Lung (tissue), 12 donors: ENCODE results near the gene ANGPTL4. TPM values are rescaled to one million over a fixed set of nuclear protein-coding genes. Genes with fewer than 3 reads are reported as not detected.

Experiments used
- ATAC-seq: fragments of 200-7000 bp; cut with Tn5 transposase; one replicate; pipeline ENCODE4 v1.9.1; 2020; ENCODE audit warnings: moderate number of reproducible peaks; ENCODE audit not compliant: insufficient read depth, low FRiP score
- DNase-seq, 3 donors: peaks; one replicate each; pipeline ENCODE4 v3.0.0-alpha.2; 2013 to 2017
- H3K27ac ChIP-seq, 2 donors: one replicate each; pipeline ENCODE4 v1.5.1; 2013; ENCODE audit warnings: mild to moderate bottlenecking in 2 of 2, moderate library complexity in 2 of 2, control low read depth in 1 of 2, inconsistent platforms in 1 of 2, low read depth in 1 of 2, low read length in 1 of 2
- H3K27me3 ChIP-seq, 3 donors: one replicate each; pipeline ENCODE4 v1.5.1; 2013; ENCODE audit warnings: low read length in 2 of 3; ENCODE audit not compliant: control insufficient read depth in 3 of 3, insufficient read depth in 3 of 3
- H3K36me3 ChIP-seq, 4 donors: one replicate each; pipeline ENCODE4 v1.5.1; 2013; ENCODE audit warnings: low read length in 4 of 4, mild to moderate bottlenecking in 1 of 4, moderate library complexity in 1 of 4; ENCODE audit not compliant: control insufficient read depth in 4 of 4, insufficient read depth in 4 of 4
- H3K4me1 ChIP-seq, 5 donors: one replicate each; pipeline ENCODE4 v1.5.1; 2013; ENCODE audit warnings: low read length in 5 of 5, mild to moderate bottlenecking in 2 of 5, moderate library complexity in 1 of 5; ENCODE audit not compliant: control insufficient read depth in 5 of 5, insufficient read depth in 5 of 5
- H3K4me3 ChIP-seq: one replicate; pipeline ENCODE4 v1.5.1; 2013; ENCODE audit warnings: mild to moderate bottlenecking, control low read depth, moderate library complexity
- H3K9ac ChIP-seq, 2 donors: one replicate each; pipeline ENCODE4 v1.5.1; 2013; ENCODE audit warnings: low read length in 2 of 2, control low read depth in 1 of 2; ENCODE audit not compliant: insufficient read depth in 1 of 2
- H3K9me3 ChIP-seq, 4 donors: one replicate each; pipeline ENCODE4 v1.5.1; 2013; ENCODE audit warnings: low read length in 3 of 4, mild to moderate bottlenecking in 1 of 4, moderate library complexity in 1 of 4; ENCODE audit not compliant: control insufficient read depth in 4 of 4, insufficient read depth in 3 of 4
- WGBS, 2 donors: extraction: QIAGEN DNeasy Blood & Tissue Kit; methylation state at CpG; one replicate each; pipeline ENCODE4 v1.1.7; 2013; 5-methylcytosine and 5-hydroxymethylcytosine counted together
- polyA plus RNA-seq, 2 donors: library from polyadenylated mRNA; stranded (reverse); fragments of 200-250 nt; gene quantifications; one replicate each; pipeline ENCODE4 v1.2.1, GENCODE V29; 2013
- total RNA-seq, 2 donors: library from RNA; depleted of rRNA in 1 of 2; stranded (reverse); fragments of >200 nt in 1 of 2; gene quantifications; one replicate each; pipeline ENCODE4 v1.2.1, GENCODE V29; 2014 to 2021
- TF ChIP-seq, protein P1 (sequence below): IDR thresholded peaks from 2 replicates; pipeline ENCODE4 v1.5.1; 2012; ENCODE audit warnings: mild to moderate bottlenecking; ENCODE audit errors: control extremely low read depth, extremely low read depth
- donor health status: control.
- donor health status: control.
- donor health status: Bipolar disorder and iron deficiency.
- donor health status: healthy.
- donor health status: DM: yes; HTN: yes; CAD: no.

Gene ANGPTL4
- total and polyA plus RNA-seq, 4 donors: 4.4 to 96.3 (median 12.6) TPM

DNA sequence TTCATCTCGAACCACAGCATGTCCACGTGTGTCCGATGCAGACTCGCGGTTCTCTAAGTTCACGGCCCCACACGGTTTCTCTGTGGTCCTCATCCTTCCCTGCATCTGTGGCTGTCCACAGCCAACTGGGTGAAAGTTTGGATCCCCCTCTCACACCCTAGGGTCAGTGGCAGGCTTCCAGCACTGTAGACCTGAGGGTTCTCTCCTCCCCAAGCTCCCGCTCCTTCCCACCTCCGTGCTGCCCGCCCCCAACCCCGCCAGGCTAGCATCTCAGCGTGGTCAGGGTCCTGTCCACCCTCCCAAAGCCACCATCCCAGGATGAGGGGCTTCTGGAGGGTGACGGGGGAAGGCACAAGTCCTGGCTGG lies 3.0 kb downstream of the ANGPTL4 start:
- Histone ChIP-seq H3K4me1 (peaks cover 6 to 50% (median 30%) of the 10 kb centered on the region in 5 donors), H3K27me3 (peaks cover 0 to 4% (median 0%) of the 10 kb centered on the region in 3 donors), H3K36me3 (peaks cover 0 to 3% (median 1%) of the 10 kb centered on the region in 4 donors), H3K4me3 (no peak overlapping the region), H3K27ac (peak overlapping the region in 1 of 2 donors; percentile 66), H3K9me3 (no peaks in the 10 kb centered on the region), H3K9ac (no peak overlapping the region)
- TF ChIP-seq, protein P1, sequence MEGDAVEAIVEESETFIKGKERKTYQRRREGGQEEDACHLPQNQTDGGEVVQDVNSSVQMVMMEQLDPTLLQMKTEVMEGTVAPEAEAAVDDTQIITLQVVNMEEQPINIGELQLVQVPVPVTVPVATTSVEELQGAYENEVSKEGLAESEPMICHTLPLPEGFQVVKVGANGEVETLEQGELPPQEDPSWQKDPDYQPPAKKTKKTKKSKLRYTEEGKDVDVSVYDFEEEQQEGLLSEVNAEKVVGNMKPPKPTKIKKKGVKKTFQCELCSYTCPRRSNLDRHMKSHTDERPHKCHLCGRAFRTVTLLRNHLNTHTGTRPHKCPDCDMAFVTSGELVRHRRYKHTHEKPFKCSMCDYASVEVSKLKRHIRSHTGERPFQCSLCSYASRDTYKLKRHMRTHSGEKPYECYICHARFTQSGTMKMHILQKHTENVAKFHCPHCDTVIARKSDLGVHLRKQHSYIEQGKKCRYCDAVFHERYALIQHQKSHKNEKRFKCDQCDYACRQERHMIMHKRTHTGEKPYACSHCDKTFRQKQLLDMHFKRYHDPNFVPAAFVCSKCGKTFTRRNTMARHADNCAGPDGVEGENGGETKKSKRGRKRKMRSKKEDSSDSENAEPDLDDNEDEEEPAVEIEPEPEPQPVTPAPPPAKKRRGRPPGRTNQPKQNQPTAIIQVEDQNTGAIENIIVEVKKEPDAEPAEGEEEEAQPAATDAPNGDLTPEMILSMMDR: no peak
- 61 to 69% methylated on average over 13 of the region's 13 CpGs for WGBS, 2 donors
- DNase-seq (peak in 1 of 3 donors; percentile 88), ATAC-seq (no peak)

DNA sequence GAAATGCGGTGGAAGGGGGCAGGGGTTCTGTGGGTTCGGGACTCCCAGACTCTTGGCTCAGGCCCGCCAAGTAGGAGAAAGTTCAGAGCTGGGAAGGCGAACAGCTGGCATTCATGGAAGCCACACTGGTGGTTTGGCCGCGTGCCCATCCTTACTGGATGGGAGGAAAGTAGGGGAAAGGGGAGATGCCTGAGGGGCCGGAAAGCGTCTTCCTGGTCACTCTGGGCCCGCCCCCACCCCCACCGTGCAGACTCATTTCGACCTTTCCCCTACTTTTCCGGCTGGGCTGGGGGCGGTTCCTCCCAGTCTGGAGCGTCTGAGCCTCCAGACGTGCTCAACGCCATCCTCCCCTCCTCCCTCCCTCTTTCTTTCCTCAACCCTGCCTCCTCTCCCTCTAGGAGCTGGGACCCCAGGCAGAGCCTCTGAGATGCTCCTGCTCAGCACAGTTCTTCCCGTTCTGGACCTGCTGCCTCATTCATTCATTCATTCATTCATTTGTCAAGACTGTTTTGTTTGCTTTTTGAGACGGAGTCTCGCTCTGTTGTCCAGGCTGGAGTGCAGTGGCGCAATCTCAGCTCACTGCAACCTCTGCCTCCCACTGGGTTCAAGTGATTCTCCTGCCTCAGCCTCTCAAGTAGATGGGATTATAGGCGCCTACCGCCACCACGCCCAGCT lies 3.5 kb downstream of the ANGPTL4 start:
- H3K36me3 ChIP-seq: peaks cover 0 to 3% (median 1%) of the 10 kb centered on the region in 4 donors
- peaks cover 5 to 45% (median 25%) of the 10 kb centered on the region in 5 donors for H3K4me1 ChIP-seq
- no peaks in the 10 kb centered on the region for H3K9me3 ChIP-seq
- 18 to 19% methylated on average over 23 of the region's 23 CpGs for WGBS, 2 donors
- TF ChIP-seq, protein P1: no peak
- no peak overlapping the region for H3K9ac ChIP-seq
- H3K4me3 ChIP-seq: no peak overlapping the region
- H3K27me3 ChIP-seq: peaks cover 0 to 4% (median 0%) of the 10 kb centered on the region in 3 donors
- DNase-seq (peak; percentile 99 to 100 (median 99)), ATAC-seq (no peak)
- peak overlapping the region in 1 of 2 donors; percentile 66 for H3K27ac ChIP-seq

DNA sequence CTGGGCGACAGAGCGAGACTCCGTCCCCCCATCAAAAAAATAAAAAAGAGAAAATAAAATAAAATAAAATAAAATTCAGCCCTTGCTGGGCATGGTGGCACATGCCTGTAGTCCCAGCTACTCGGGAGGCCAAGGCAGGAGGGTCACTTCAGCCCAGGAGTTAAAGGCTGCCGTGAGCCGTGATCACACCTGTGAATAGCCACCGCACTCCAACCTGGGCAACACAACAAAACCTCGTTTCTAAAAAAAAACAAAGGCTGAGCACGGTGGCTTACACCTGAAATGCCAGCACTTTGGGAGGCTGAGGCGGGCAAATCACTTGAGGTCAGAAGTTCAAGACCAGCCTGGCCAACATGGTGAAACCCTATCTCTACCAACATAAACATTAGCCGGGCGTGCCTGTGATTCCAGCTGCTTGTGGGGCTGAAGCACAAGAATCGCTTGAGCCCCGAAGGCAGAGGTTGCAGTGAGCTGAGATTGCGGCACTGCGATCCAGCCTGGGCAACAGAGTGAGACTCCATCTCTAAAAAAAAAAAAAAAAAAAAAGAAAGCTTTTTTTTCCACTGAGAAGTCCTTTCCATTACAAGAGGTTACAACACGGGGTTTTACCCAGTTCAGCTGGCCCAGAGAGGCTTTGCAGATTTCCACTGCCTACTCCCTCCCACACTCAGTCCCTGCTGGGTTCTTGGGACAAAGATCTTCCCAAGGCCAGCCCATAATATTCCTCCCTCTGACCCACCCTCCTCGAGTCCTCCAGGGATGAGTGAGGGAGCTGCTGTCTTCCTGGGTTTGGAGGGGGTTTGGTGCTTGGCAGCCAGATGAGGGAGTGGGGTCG lies 6.4 kb downstream of the ANGPTL4 start:
- no peak overlapping the region for H3K4me3 ChIP-seq
- H3K27me3 ChIP-seq: peaks cover 0 to 2% (median 0%) of the 10 kb centered on the region in 3 donors
- DNase-seq (peak in 1 of 3 donors; percentile 27), ATAC-seq (no peak)
- no peaks in the 10 kb centered on the region for H3K9me3 ChIP-seq
- TF ChIP-seq, protein P1: no peak
- no peak overlapping the region for H3K27ac ChIP-seq
- peaks cover 5 to 32% (median 18%) of the 10 kb centered on the region in 5 donors for H3K4me1 ChIP-seq
- 87 to 88% methylated on average over 19 of the region's 19 CpGs for WGBS, 2 donors
- no peak overlapping the region for H3K9ac ChIP-seq
- H3K36me3 ChIP-seq: peaks cover 2 to 8% (median 5%) of the 10 kb centered on the region in 4 donors
